OCI-LY7 (cell line): ENCODE data around the gene TMEM37. TPM values are rescaled to one million over a fixed set of nuclear protein-coding genes. Genes with fewer than 3 reads are reported as not detected.

Source experiments
- BruUV-seq: library from RNA; stranded (reverse); fragments of 400-500 nt; replicated peaks from 2 replicates; lab custom pipeline; 2021; lab: Mats Ljungman, UMichigan
- CTCF ChIA-PET: fragments of 300-600 bp; sonication (Branson Sonifier 250); formaldehyde crosslinking; loops from one replicate; lab custom pipeline; 2022; ENCODE audit warnings: antibody characterized with exemption; ENCODE audit not compliant: unreplicated experiment; lab: Charles Lee
- POLR2A ChIA-PET: fragments of 300-600 bp; sonication (Branson Sonifier 250); formaldehyde crosslinking; loops from one replicate; lab custom pipeline; 2022; ENCODE audit warnings: antibody characterized with exemption; lab: Charles Lee
- DNase-seq: peaks from one replicate; pipeline ENCODE4 v3.0.0-alpha.2; 2015; ENCODE audit warnings: low spot score
- H2AFZ ChIP-seq: fragments of 200-600 bp; sonication (generic), shearing (Covaris generic); 2 replicates; pipeline ENCODE4 v1.6.1; 2014; ENCODE audit warnings: mild to moderate bottlenecking, antibody characterized with exemption, low read length, moderate library complexity
- H3K27ac ChIP-seq: fragments of 200-600 bp; sonication (generic); 2 replicates; pipeline ENCODE4 v1.5.1; 2014; ENCODE audit warnings: mixed run types, low read depth, mild to moderate bottlenecking, moderate library complexity, low read length, inconsistent platforms; ENCODE audit not compliant: poor library complexity, severe bottlenecking
- H3K36me3 ChIP-seq: fragments of 200-600 bp; sonication (generic); 2 replicates; pipeline ENCODE4 v1.6.1; 2014; ENCODE audit warnings: mild to moderate bottlenecking, antibody characterized with exemption, low read length, moderate library complexity, mixed read lengths; ENCODE audit not compliant: insufficient read depth
- H3K4me1 ChIP-seq: fragments of 200-600 bp; sonication (generic); 2 replicates; pipeline ENCODE4 v1.5.1; 2014; ENCODE audit warnings: mild to moderate bottlenecking, low read length; ENCODE audit not compliant: insufficient read depth, poor library complexity, severe bottlenecking
- H3K4me2 ChIP-seq: fragments of 200-600 bp; sonication (generic); 2 replicates; pipeline ENCODE4 v1.6.1; 2014; ENCODE audit warnings: mild to moderate bottlenecking, low read length
- H3K4me3 ChIP-seq: fragments of 200-600 bp; sonication (generic); 2 replicates; pipeline ENCODE4 v1.5.1; 2014; ENCODE audit warnings: mild to moderate bottlenecking, low read depth, low read length; ENCODE audit not compliant: poor library complexity, severe bottlenecking
- H3K79me2 ChIP-seq: fragments of 200-600 bp; sonication (generic); 2 replicates; pipeline ENCODE4 v1.6.1; 2016; ENCODE audit warnings: low read depth, mild to moderate bottlenecking, low read length, moderate library complexity, mixed read lengths; ENCODE audit not compliant: insufficient read depth
- H3K9me2 ChIP-seq: fragments of 200-600 bp; sonication (generic); 2 replicates; pipeline ENCODE4 v1.6.1; 2016; ENCODE audit warnings: mild to moderate bottlenecking, low read length, mixed read lengths; ENCODE audit not compliant: insufficient read depth
- H3K9me3 ChIP-seq: fragments of 200-600 bp; sonication (generic); 2 replicates; pipeline ENCODE4 v1.6.1; 2014; ENCODE audit warnings: mild to moderate bottlenecking, mixed run types, low read length, mixed read lengths
- H4K20me1 ChIP-seq: fragments of 200-600 bp; sonication (generic); 2 replicates; pipeline ENCODE4 v1.6.1; 2014; ENCODE audit warnings: mild to moderate bottlenecking, antibody characterized with exemption, low read length, moderate library complexity, mixed read lengths; ENCODE audit not compliant: insufficient read depth
- CTCF ChIP-seq: fragments of 200-600 bp; sonication (generic); conservative IDR thresholded peaks from 2 replicates; pipeline ENCODE4 v1.5.1; 2014; ENCODE audit warnings: mild to moderate bottlenecking, antibody characterized with exemption, low read length, moderate library complexity, mixed read lengths
- EZH2phosphoT487 ChIP-seq: fragments of 200-600 bp; sonication (generic); IDR thresholded peaks from 2 replicates; pipeline ENCODE4 v1.6.1; 2018; ENCODE audit warnings: low read depth, borderline replicate concordance, mild to moderate bottlenecking, mixed run types, antibody characterized with exemption, low read length, moderate library complexity, mixed read lengths
- intact Hi-C: fragments of 100-400 bp; cut with micrococcal nuclease; formaldehyde crosslinking; loops from one replicate; pipeline ENCODE4 v1.10.0; 2022; ENCODE audit not compliant: unreplicated experiment
- total RNA-seq, 2 experiments: library from RNA; depleted of rRNA in 1 of 2; stranded (reverse); fragments of >200 nt in 1 of 2; shearing (Covaris generic) in 1 of 2; gene quantifications; 2 replicates each; pipeline ENCODE4 v1.2.3, GENCODE V29; 2014 to 2022

TMEM37 gene
- total RNA-seq, 2 experiments from 2014 or later, result not detected

GRCh38 chr2:119485336-119486110, 53.9 kb downstream of the TMEM37 start:
- Histone ChIP-seq H3K9me2 (no peaks in the 10 kb centered on the region), H2AFZ (no peak overlapping the region), H3K79me2 (no peaks in the 10 kb centered on the region), H3K4me2 (no peak overlapping the region), H3K4me1 (peaks cover 9% of the 10 kb centered on the region), H3K9me3 (no peaks in the 10 kb centered on the region), H3K27ac (no peak overlapping the region), H4K20me1 (no peaks in the 10 kb centered on the region), H3K36me3 (no peaks in the 10 kb centered on the region), H3K4me3 (no peak overlapping the region)
- no TSS peak for BruUV-seq
- ChIA-PET CTCF (interaction anchor here (0.8 to 1.5 kb wide), 2 partner anchors 9 to 71 kb away, joined by 4 to 5 read pairs; no protein-coding TSS in a partner anchor), POLR2A (interaction anchor here (0.9 to 1.4 kb wide), 2 partner anchors 11 to 19 kb away, joined by 3 read pairs; no protein-coding TSS in a partner anchor)
- intact Hi-C loops, result no loop called here
- no peak for TF ChIP-seq CTCF
- TF ChIP-seq EZH2phosphoT487, result no peak
- DNase-seq, result no peak

DNA sequence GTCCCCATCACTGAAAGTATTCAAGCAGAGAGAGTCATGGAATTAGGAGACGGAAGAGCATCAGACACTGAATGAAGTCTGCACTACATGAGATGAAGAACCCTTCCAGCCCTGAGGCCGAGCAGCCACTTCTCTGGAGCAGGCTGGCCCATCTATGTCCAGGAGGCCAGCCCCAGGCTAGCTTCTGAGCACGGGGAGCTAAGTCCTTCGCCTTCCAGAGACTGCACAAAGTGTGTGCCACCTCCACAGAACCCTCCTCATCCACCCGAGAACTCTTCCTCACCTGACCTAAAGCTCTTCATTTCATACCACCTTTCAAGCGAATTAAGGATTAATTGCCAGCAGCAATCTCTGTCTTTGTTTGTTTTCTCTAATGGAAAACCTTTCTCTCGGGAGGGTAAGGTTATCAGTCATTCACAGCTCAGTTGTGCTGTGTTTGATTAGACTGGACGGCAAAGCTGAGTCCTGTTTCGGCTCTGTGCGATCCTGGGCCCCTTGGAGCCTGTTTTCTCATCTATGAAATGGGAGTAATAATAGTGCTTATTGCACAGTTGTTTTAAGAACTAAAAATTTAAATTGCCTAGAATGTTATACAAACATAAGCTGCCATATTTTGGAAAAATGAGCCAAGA, 54.7 kb downstream of the TMEM37 start:
- Histone ChIP-seq H3K4me1 (peaks cover 9% of the 10 kb centered on the region), H3K4me3 (no peak overlapping the region), H2AFZ (no peak overlapping the region), H3K27ac (no peak overlapping the region), H3K9me2 (no peaks in the 10 kb centered on the region), H3K36me3 (no peaks in the 10 kb centered on the region), H4K20me1 (no peaks in the 10 kb centered on the region), H3K4me2 (no peak overlapping the region), H3K9me3 (no peaks in the 10 kb centered on the region), H3K79me2 (no peaks in the 10 kb centered on the region)
- DNase-seq, result no peak
- intact Hi-C loops, result no loop called here
- ChIA-PET POLR2A (interaction anchor here (0.9 to 1.4 kb wide), 2 partner anchors 10 to 20 kb away, joined by 3 read pairs; no protein-coding TSS in a partner anchor), CTCF (interaction anchor here (1.5 kb wide), 1 partner anchor 72 kb away, joined by 4 read pairs; no protein-coding TSS in a partner anchor)
- TF ChIP-seq CTCF (no peak), EZH2phosphoT487 (no peak)
- BruUV-seq, result no TSS peak
